ENCODE data around the gene KLHL6. TPM values are rescaled to one million over a fixed set of nuclear protein-coding genes. Genes with fewer than 3 reads are reported as not detected.

Gene KLHL6
- total RNA-seq, 2 experiments from 2014 or later, result 23.9 to 24.2 TPM

DNA sequence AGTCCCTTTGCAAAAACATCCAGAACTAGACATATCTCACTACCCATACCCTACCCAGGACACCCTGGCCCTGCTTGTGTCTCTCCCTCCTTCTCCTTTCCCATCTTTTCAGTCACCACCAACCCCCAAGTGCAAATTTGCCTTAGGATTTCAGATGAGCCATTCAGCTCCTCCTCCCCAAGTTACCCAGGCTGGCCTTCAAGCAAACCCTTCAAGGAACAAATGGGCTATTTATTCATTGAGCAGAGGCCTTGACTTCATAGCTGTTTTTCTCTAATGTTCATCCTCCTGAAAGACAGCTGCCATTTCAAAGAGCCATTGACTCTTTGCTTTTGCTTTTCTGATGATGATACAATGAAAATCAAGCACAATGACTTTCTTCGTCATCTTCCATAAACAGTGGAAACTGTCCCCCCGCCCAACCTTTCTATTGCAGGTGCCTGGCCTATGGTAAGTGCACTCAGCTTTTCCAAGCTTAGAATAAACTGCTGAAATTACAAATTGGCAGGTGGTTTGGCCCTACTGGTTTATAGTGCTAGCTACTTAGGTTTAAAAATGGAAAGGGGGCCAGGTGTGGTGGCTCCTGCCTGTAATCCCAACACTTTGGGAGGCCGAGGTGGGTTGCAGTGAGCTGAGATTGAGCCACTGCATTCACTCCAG is 26.1 kb upstream of the KLHL6 start:
- ATAC-seq (ENCODE audit: poor library complexity), result no peak
- peaks cover 65% of the 10 kb centered on the region for H3K4me1 Mint-ChIP-seq (ENCODE audit: low read depth)
- POLR2A ChIA-PET, result interaction anchor here (1.1 kb wide), 1 partner anchor 78 kb away, joined by 3 read pairs; no protein-coding TSS in a partner anchor

DNA sequence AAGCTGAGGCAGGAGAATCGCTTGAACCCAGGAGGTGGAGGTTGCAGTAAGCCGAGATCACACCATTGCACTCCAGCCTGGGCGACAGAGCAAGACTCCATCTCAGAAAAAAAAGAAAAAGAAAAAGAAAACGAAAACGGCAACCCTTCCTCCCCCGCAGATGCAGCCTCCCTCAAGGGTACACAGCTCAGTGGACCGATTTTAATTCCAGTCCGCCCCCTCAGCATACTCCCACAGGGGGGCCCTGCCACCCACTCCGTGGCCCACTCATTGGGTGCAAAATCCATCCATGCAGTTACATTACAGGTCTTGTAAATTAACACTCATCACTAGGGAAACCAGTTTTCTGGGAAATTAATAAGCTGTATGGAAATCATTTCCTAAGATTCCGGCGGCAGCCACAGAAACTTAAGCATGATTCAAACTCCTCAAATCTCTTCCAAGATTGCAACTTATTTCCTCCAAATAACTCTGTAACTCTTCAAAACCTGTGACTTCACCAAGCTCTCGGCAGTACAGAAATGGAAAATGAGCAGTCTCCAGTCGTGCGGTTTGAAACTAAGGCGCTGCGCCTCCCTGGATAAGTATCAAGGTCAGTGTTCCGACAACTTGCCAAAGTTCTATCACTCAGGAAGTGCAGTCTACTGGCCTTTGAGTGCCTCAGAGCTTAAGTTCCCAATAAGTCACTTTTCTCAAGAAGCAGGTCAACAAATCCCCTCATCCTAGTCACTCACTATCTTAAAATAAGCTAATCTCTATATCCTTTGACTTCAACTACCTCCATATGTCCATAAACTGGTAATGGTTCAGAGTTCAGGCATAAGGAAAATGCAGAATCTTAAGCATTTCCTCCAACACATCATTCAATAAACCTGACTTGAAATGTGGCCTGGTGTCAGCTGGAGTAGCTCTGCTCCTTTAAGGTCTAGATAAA is 24.7 kb upstream of the KLHL6 start:
- no peaks in the 10 kb centered on the region for H3K36me3 Mint-ChIP-seq (ENCODE audit: low read depth)
- ATAC-seq (ENCODE audit: poor library complexity) (no peak), DNase-seq (no peak)
- H3K4me1 Mint-ChIP-seq (ENCODE audit: low read depth), result peaks cover 59% of the 10 kb centered on the region
- H3K27ac ChIP-seq (ENCODE audit: low read depth in 1 of 2, low read length in 2 of 2), result no peak overlapping the region
- no peaks in the 10 kb centered on the region for H3K27me3 Mint-ChIP-seq
- TF ChIP-seq, protein P1, sequence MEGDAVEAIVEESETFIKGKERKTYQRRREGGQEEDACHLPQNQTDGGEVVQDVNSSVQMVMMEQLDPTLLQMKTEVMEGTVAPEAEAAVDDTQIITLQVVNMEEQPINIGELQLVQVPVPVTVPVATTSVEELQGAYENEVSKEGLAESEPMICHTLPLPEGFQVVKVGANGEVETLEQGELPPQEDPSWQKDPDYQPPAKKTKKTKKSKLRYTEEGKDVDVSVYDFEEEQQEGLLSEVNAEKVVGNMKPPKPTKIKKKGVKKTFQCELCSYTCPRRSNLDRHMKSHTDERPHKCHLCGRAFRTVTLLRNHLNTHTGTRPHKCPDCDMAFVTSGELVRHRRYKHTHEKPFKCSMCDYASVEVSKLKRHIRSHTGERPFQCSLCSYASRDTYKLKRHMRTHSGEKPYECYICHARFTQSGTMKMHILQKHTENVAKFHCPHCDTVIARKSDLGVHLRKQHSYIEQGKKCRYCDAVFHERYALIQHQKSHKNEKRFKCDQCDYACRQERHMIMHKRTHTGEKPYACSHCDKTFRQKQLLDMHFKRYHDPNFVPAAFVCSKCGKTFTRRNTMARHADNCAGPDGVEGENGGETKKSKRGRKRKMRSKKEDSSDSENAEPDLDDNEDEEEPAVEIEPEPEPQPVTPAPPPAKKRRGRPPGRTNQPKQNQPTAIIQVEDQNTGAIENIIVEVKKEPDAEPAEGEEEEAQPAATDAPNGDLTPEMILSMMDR (IDR thresholded peaks at IDR 0.05), result no peak
- no peaks in the 10 kb centered on the region for H3K36me3 ChIP-seq (ENCODE audit: insufficient read depth, low read length)
- H3K9me3 ChIP-seq (ENCODE audit: control insufficient read depth in 1 of 2, insufficient read depth in 1 of 2, low read length in 2 of 2), result no peaks in the 10 kb centered on the region
- peaks cover 30% of the 10 kb centered on the region for H3K4me1 ChIP-seq (ENCODE audit: insufficient read depth, low read length)
- intact Hi-C loops (cut with DNase I, micrococcal nuclease), result no loop called here
- no peak overlapping the region for H3K4me3 ChIP-seq (ENCODE audit: low read length)
- no peak overlapping the region for H3K4me3 Mint-ChIP-seq
- no peaks in the 10 kb centered on the region for H3K27me3 ChIP-seq (ENCODE audit: control insufficient read depth in 1 of 2, insufficient read depth in 2 of 2, low read length in 2 of 2)
- H3K9me3 Mint-ChIP-seq, result no peaks in the 10 kb centered on the region
- no peak overlapping the region for H3K27ac Mint-ChIP-seq
- ChIA-PET POLR2A (interaction anchor here (1.1 kb wide), 2 partner anchors 56 to 77 kb away, joined by 3 to 5 read pairs; no protein-coding TSS in a partner anchor), CTCF (interaction anchor here (0.6 kb wide), 1 partner anchor 46 kb away, joined by 3 read pairs; no protein-coding TSS in a partner anchor)

More for the DNA sequence above, 26.1 kb upstream of the KLHL6 start:
- Mint-ChIP-seq H3K9me3 (peaks cover 2% of the 10 kb centered on the region), H3K4me3 (no peak overlapping the region), H3K27me3 (no peaks in the 10 kb centered on the region), H3K27ac (no peak overlapping the region), H3K36me3 (ENCODE audit: low read depth) (no peaks in the 10 kb centered on the region)
- Histone ChIP-seq H3K27me3 (ENCODE audit: control insufficient read depth in 1 of 2, insufficient read depth in 2 of 2, low read length in 2 of 2) (no peaks in the 10 kb centered on the region), H3K27ac (ENCODE audit: low read depth in 1 of 2, low read length in 2 of 2) (no peak overlapping the region), H3K9me3 (ENCODE audit: control insufficient read depth in 1 of 2, insufficient read depth in 1 of 2, low read length in 2 of 2) (no peaks in the 10 kb centered on the region), H3K4me3 (ENCODE audit: low read length) (no peak overlapping the region), H3K36me3 (ENCODE audit: insufficient read depth, low read length) (no peaks in the 10 kb centered on the region), H3K4me1 (ENCODE audit: insufficient read depth, low read length) (peaks cover 38% of the 10 kb centered on the region)
- CTCF ChIA-PET, result interaction anchor here (0.6 kb wide), 2 partner anchors 48 to 291 kb away, joined by 3 read pairs; no protein-coding TSS in a partner anchor
- no peak for DNase-seq
- intact Hi-C loops (cut with DNase I, micrococcal nuclease), result no loop called here
- TF ChIP-seq, protein P1 (IDR thresholded peaks at IDR 0.05), result no peak

DNA sequence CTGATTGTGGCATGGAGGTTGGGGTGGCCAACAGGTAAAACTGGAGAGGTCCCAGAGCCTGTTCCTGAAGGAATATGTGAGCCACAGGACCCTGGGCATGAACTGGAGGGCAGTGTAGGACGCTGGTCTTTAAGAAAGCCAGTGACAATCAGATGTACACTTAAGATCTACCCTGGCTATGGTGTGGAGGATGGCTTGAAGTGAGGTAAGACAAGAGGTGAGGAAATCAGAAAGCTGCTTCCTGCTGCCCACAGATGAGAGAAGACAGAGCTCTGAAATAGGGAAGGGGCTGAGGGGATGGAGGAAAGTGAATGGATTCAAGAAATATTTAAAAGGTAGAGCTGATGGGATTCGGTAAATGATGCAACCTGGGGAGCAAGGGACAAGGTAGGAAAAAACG is 22.7 kb upstream of the KLHL6 start:
- no peak overlapping the region for H3K4me3 Mint-ChIP-seq
- Histone ChIP-seq H3K4me3 (ENCODE audit: low read length) (no peak overlapping the region), H3K9me3 (ENCODE audit: control insufficient read depth in 1 of 2, insufficient read depth in 1 of 2, low read length in 2 of 2) (no peaks in the 10 kb centered on the region), H3K27me3 (ENCODE audit: control insufficient read depth in 1 of 2, insufficient read depth in 2 of 2, low read length in 2 of 2) (no peaks in the 10 kb centered on the region), H3K4me1 (ENCODE audit: insufficient read depth, low read length) (peaks cover 23% of the 10 kb centered on the region), H3K27ac (ENCODE audit: low read depth in 1 of 2, low read length in 2 of 2) (no peak overlapping the region), H3K36me3 (ENCODE audit: insufficient read depth, low read length) (no peaks in the 10 kb centered on the region)
- CTCF ChIA-PET, result interaction anchor here (1.3 kb wide), 1 partner anchor 254 kb away, joined by 3 read pairs; no protein-coding TSS in a partner anchor
- H3K36me3 Mint-ChIP-seq (ENCODE audit: low read depth), result no peaks in the 10 kb centered on the region
- no peaks in the 10 kb centered on the region for H3K9me3 Mint-ChIP-seq
- DNase-seq, result no peak
- TF ChIP-seq, protein P1 (IDR thresholded peaks at IDR 0.05), result no peak
- H3K27me3 Mint-ChIP-seq, result no peaks in the 10 kb centered on the region
- H3K27ac Mint-ChIP-seq, result peak overlapping the region; percentile 46
- H3K4me1 Mint-ChIP-seq (ENCODE audit: low read depth), result peaks cover 40% of the 10 kb centered on the region
- POLR2A ChIA-PET, result interaction anchor here (0.9 kb wide), 1 partner anchor 57 kb away, joined by 4 read pairs; the partner anchor contains the start of gene KLHL24
- no peak for ATAC-seq (ENCODE audit: poor library complexity)
- intact Hi-C loops (cut with DNase I, micrococcal nuclease), result no loop called here

Measured in CD4-positive, alpha-beta T cell (primary cell).